ENCODE measurements around the gene DACH1.

DACH1 gene

DNA sequence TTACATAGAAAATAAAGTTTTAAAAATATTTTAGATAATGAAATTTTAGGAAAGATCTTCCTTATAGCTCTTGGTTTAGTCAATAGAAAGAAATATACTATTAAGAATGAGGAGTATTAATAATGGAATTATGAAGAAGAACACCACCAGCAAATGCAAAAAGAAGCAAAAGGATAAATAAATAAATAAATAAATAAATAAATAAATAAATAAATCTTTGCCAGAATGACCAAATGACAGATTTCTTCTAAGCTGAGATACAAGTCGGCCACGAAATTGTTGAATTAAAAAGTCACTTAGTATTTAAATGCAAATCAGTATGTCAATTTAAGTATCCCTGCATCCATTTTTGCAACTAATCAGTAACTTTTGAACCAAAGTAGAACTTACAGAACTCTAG, 95.9 kb downstream of the DACH1 start:
- no peaks in the 10 kb centered on the region for H3K27me3 ChIP-seq (ENCODE audit: low read depth, low read length)
- no peak overlapping the region for H3K27ac ChIP-seq (ENCODE audit: low read length)
- H3K36me3 ChIP-seq (ENCODE audit: control insufficient read depth in 1 of 2, insufficient read depth in 2 of 2, low read length in 2 of 2): no peaks in the 10 kb centered on the region
- H3K4me3 ChIP-seq (ENCODE audit: low read depth in 1 of 2, low read length in 2 of 2): no peak overlapping the region
- no peaks in the 10 kb centered on the region for H3K4me1 ChIP-seq (ENCODE audit: control insufficient read depth in 1 of 2, insufficient read depth in 2 of 2, low read length in 2 of 2)
- H3K9me3 ChIP-seq (ENCODE audit: control insufficient read depth in 1 of 2, low read length in 2 of 2): no peaks in the 10 kb centered on the region

DNA sequence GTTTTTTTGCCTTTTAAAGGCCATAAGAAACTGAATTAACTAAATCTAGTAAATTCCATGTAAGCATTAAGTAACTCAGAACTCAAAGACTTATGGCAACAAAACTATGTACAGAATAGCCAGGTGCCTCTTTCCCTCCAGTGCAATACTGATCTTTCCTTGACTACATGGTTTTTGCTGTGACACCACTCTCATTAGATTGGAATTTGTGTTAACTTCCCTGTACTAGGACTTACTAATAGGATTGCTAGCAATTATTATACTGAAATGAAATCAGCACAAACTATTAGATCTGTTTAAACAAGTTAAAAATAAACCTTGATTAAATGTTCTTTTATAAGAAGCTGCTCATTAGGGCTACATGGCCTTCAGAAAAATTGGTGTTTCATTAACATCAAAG, 96.3 kb downstream of the DACH1 start:
- Histone ChIP-seq H3K9me3 (ENCODE audit: control insufficient read depth in 1 of 2, low read length in 2 of 2) (no peaks in the 10 kb centered on the region), H3K4me3 (ENCODE audit: low read depth in 1 of 2, low read length in 2 of 2) (no peak overlapping the region), H3K27ac (ENCODE audit: low read length) (no peak overlapping the region), H3K4me1 (ENCODE audit: control insufficient read depth in 1 of 2, insufficient read depth in 2 of 2, low read length in 2 of 2) (no peaks in the 10 kb centered on the region), H3K27me3 (ENCODE audit: low read depth, low read length) (no peaks in the 10 kb centered on the region), H3K36me3 (ENCODE audit: control insufficient read depth in 1 of 2, insufficient read depth in 2 of 2, low read length in 2 of 2) (no peaks in the 10 kb centered on the region)

DNA sequence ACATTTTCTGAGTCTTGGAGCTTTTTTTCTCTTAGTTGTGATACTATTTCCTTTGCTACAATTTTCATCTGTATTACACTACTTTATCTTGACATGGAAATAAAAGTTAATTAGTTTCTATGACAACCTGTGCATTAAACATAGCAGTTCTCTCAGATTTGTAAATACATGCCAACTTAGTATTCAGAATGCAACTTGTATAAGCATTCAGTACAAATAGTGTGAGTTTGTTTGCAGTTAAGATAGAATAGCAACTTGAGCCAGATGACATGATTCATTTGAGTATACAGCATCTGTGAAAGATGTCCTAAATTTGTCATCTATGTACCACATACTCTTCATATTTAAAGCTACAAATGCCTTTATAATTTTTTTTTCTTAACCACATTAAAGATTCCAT, 98.1 kb downstream of the DACH1 start:
- Histone ChIP-seq H3K9me3 (ENCODE audit: control insufficient read depth in 1 of 2, low read length in 2 of 2) (no peaks in the 10 kb centered on the region), H3K27ac (ENCODE audit: low read length) (no peak overlapping the region), H3K36me3 (ENCODE audit: control insufficient read depth in 1 of 2, insufficient read depth in 2 of 2, low read length in 2 of 2) (no peaks in the 10 kb centered on the region), H3K27me3 (ENCODE audit: low read depth, low read length) (no peaks in the 10 kb centered on the region), H3K4me1 (ENCODE audit: control insufficient read depth in 1 of 2, insufficient read depth in 2 of 2, low read length in 2 of 2) (no peaks in the 10 kb centered on the region), H3K4me3 (ENCODE audit: low read depth in 1 of 2, low read length in 2 of 2) (no peak overlapping the region)

DNA sequence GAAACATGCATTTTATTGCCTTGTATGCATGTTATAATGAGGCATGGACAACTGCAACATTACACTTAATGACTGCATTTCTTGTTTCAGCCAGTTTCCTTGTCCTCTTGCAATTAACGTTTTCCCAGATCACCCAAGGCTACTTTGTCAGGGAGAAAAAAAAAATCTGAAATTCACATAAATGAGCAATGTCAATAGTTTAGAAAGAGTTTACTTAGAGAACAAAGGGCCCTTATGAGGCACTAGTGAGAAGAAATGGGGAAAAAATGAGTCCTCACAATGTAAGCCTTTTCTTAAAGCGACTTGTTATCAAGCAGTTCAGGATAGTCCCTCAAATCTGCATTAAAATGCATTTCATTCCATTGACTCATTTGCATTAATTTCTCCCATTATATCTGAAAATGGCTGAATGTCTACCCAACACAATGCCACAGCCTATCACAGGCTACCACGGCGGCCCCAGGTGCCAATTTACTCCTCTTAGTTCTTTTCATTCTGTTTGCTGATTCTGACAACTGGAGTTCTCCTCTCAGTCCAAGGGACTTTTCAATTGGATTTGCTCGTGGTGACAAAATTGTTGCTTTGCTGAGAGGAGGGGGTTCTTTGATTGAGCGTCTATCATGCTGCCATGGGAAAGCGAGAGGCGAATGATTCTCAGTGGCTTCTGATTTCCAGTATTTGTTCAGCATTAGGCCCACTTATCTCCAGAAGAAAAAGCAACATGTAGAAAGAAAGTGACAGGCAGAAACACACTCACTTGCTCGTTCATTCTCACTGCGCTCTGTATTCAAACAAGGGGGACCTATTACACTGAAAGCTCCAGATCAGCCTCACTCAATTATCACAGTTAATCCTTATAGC, 107.1 kb downstream of the DACH1 start:
- H3K4me3 ChIP-seq (ENCODE audit: low read depth in 1 of 2, low read length in 2 of 2): no peak overlapping the region
- H3K9me3 ChIP-seq (ENCODE audit: control insufficient read depth in 1 of 2, low read length in 2 of 2): no peaks in the 10 kb centered on the region
- H3K4me1 ChIP-seq (ENCODE audit: control insufficient read depth in 1 of 2, insufficient read depth in 2 of 2, low read length in 2 of 2): no peaks in the 10 kb centered on the region
- H3K27me3 ChIP-seq (ENCODE audit: low read depth, low read length): no peaks in the 10 kb centered on the region
- H3K36me3 ChIP-seq (ENCODE audit: control insufficient read depth in 1 of 2, insufficient read depth in 2 of 2, low read length in 2 of 2): no peaks in the 10 kb centered on the region
- no peak overlapping the region for H3K27ac ChIP-seq (ENCODE audit: low read length)

DNA sequence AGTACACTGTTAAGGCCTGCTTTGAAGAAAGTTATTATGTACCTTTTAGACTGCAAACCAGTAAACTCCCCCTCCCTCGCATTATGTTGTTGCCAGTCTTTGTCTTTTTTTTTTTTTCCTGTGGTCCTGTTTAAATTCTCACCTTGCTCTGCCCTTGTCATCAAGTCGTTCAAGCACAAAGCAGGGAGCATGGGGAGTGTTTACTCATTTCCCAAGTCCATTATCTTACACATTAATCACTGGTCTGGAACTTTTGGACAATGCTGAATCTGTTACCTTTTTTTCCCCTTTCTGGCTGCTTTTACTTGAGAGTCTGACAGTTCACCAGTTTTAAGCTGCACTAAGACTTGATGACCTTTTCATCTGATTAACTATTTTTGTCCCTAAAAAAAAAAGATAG, 108.2 kb downstream of the DACH1 start:
- Histone ChIP-seq H3K36me3 (ENCODE audit: control insufficient read depth in 1 of 2, insufficient read depth in 2 of 2, low read length in 2 of 2) (no peaks in the 10 kb centered on the region), H3K9me3 (ENCODE audit: control insufficient read depth in 1 of 2, low read length in 2 of 2) (no peaks in the 10 kb centered on the region), H3K4me3 (ENCODE audit: low read depth in 1 of 2, low read length in 2 of 2) (no peak overlapping the region), H3K27me3 (ENCODE audit: low read depth, low read length) (no peaks in the 10 kb centered on the region), H3K4me1 (ENCODE audit: control insufficient read depth in 1 of 2, insufficient read depth in 2 of 2, low read length in 2 of 2) (no peaks in the 10 kb centered on the region), H3K27ac (ENCODE audit: low read length) (no peak overlapping the region)

DNA sequence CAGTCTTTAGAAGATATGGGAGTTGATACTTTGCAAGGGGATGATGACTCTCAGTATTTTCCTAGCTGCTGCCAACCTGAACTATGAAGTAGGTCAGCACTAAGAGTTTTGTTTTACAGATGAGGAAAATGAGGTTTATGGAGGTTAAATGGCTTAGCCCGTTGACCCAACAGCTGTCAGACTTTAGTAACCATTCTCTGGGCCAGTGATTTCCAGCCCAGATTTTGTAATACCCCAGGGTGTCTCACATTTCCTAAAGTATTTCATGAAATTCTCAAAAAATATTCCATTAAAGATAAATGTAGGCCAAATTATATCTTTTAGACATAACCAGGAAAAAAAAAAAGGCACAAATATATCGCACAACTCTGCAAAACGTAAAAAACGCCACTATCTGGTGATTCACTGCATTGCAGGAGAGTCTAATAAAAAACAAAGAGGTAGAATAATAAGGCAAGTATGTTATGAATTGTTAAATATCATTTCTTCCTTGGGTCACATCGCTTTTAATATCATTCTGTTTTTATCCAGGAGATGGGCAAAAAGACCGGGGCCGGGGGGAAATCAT, 112.5 kb downstream of the DACH1 start:
- H3K36me3 ChIP-seq (ENCODE audit: control insufficient read depth in 1 of 2, insufficient read depth in 2 of 2, low read length in 2 of 2): no peaks in the 10 kb centered on the region
- H3K4me1 ChIP-seq (ENCODE audit: control insufficient read depth in 1 of 2, insufficient read depth in 2 of 2, low read length in 2 of 2): no peaks in the 10 kb centered on the region
- no peaks in the 10 kb centered on the region for H3K27me3 ChIP-seq (ENCODE audit: low read depth, low read length)
- H3K9me3 ChIP-seq (ENCODE audit: control insufficient read depth in 1 of 2, low read length in 2 of 2): no peaks in the 10 kb centered on the region
- no peak overlapping the region for H3K4me3 ChIP-seq (ENCODE audit: low read depth in 1 of 2, low read length in 2 of 2)
- no peak overlapping the region for H3K27ac ChIP-seq (ENCODE audit: low read length)

DNA sequence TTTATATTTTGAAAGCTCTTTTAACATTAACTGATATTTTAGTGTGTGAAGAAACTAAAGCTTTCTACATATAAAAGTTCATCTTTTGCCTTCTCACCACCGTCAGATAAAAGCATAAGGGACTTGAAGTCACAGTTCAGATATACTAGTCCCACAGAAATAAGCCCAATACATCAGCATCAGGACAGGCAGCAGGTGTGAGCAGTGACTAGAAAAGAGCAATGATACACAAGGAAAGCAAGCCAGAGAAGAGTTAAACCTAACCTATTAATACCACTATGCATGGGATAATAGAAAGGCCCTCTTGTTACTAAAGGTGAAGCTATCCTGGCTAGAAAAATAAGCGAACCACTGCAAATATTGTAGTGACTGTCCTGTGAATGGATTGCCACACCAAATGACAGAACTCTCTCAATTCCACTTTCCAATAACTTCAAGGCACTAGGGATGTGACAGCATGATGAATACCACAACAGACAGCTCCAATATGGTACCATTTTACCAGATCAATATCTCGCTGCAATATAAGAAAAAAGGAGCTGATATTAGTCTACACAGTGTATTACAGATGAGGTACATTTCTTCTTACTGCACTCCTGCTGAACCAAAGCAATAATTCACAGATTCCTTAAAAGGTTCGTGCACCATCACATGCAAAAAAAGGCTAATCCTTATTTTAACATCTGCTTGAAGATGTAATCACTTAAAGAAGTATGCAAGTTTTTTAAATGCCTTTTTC, 114.1 kb downstream of the DACH1 start:
- Histone ChIP-seq H3K27ac (ENCODE audit: low read length) (no peak overlapping the region), H3K4me1 (ENCODE audit: control insufficient read depth in 1 of 2, insufficient read depth in 2 of 2, low read length in 2 of 2) (no peaks in the 10 kb centered on the region), H3K4me3 (ENCODE audit: low read depth in 1 of 2, low read length in 2 of 2) (no peak overlapping the region), H3K36me3 (ENCODE audit: control insufficient read depth in 1 of 2, insufficient read depth in 2 of 2, low read length in 2 of 2) (no peaks in the 10 kb centered on the region), H3K27me3 (ENCODE audit: low read depth, low read length) (no peaks in the 10 kb centered on the region), H3K9me3 (ENCODE audit: control insufficient read depth in 1 of 2, low read length in 2 of 2) (no peaks in the 10 kb centered on the region)

DNA sequence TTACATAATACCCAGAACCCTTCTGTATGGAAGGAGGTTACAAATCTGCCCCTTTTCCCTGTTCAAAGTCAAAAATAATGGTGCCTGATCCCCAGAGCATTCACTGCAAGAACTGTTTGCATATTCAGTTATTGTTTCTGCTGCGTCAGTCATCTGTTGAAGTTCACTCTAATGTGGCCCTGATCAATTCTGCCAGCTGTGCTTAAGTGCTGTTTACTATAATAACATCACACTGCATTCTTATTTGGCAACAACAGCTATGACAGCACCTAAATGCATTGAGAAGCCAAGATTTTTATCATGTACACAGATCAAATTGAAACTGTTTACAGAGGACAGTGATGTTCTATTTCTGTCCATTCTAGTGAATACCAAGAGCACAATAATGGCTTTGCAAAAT, 115.9 kb downstream of the DACH1 start:
- no peak overlapping the region for H3K27ac ChIP-seq (ENCODE audit: low read length)
- no peaks in the 10 kb centered on the region for H3K4me1 ChIP-seq (ENCODE audit: control insufficient read depth in 1 of 2, insufficient read depth in 2 of 2, low read length in 2 of 2)
- H3K9me3 ChIP-seq (ENCODE audit: control insufficient read depth in 1 of 2, low read length in 2 of 2): no peaks in the 10 kb centered on the region
- H3K4me3 ChIP-seq (ENCODE audit: low read depth in 1 of 2, low read length in 2 of 2): no peak overlapping the region
- H3K27me3 ChIP-seq (ENCODE audit: low read depth, low read length): no peaks in the 10 kb centered on the region
- H3K36me3 ChIP-seq (ENCODE audit: control insufficient read depth in 1 of 2, insufficient read depth in 2 of 2, low read length in 2 of 2): no peaks in the 10 kb centered on the region

DNA sequence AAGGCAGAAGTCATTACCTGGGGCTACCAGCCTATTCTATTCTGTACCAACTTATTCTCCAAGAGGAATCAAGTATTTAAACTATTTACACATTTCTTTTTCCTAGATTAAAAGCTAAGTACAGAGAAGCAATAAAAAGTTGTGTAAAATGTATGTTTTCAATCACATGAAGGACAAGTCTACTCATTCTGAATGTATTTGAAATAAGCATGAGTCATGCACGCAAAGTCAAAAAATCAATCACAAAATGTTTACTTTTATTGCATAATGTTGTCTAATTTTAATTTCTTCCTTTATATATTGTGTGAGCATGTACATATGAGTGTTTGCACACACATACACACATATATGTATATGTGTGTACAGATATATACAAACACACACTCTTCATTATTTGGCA, 136.7 kb downstream of the DACH1 start:
- Histone ChIP-seq H3K9me3 (ENCODE audit: control insufficient read depth in 1 of 2, low read length in 2 of 2) (no peaks in the 10 kb centered on the region), H3K27me3 (ENCODE audit: low read depth, low read length) (no peaks in the 10 kb centered on the region), H3K36me3 (ENCODE audit: control insufficient read depth in 1 of 2, insufficient read depth in 2 of 2, low read length in 2 of 2) (no peaks in the 10 kb centered on the region), H3K4me1 (ENCODE audit: control insufficient read depth in 1 of 2, insufficient read depth in 2 of 2, low read length in 2 of 2) (no peaks in the 10 kb centered on the region), H3K27ac (ENCODE audit: low read length) (no peak overlapping the region), H3K4me3 (ENCODE audit: low read depth in 1 of 2, low read length in 2 of 2) (no peak overlapping the region)

DNA sequence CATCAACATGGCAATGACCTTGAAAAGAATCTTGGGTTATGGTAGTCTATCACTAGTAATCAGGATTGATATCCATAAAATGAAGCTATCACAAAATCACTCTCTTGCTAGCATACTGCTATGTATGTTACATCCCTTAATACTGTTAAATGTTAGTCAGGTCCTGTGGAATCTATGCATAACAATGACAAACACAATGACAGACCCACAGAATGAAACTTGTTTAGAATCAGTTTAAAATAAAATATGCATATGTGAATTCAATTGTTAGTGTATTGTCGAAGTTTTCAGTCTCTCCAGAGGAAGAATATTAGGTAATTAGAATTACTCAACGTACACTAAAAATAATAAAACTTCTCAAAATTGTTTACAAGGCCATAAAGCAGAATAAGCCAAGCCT, 137.6 kb downstream of the DACH1 start:
- Histone ChIP-seq H3K27ac (ENCODE audit: low read length) (no peak overlapping the region), H3K27me3 (ENCODE audit: low read depth, low read length) (no peaks in the 10 kb centered on the region), H3K4me1 (ENCODE audit: control insufficient read depth in 1 of 2, insufficient read depth in 2 of 2, low read length in 2 of 2) (no peaks in the 10 kb centered on the region), H3K36me3 (ENCODE audit: control insufficient read depth in 1 of 2, insufficient read depth in 2 of 2, low read length in 2 of 2) (no peaks in the 10 kb centered on the region), H3K4me3 (ENCODE audit: low read depth in 1 of 2, low read length in 2 of 2) (no peak overlapping the region), H3K9me3 (ENCODE audit: control insufficient read depth in 1 of 2, low read length in 2 of 2) (no peaks in the 10 kb centered on the region)

DNA sequence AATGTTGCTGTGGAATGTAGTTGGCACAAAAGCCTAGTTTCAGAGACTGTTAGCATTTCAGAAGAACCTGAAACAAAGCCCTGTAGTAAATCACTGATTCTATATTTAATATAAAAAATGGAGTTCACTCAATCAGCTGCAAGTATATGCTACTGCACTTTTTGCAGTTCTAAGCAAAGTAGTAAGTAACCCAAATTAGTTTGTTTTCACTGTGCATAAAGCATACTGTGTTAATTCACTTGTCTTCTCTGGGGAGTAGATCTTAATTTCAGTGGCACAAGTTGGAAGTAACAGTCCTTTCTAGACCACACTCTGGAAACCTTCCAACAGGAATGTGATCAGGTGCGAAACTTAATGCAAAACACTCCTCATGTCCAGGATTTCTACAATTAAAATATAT, 139.3 kb downstream of the DACH1 start:
- no peaks in the 10 kb centered on the region for H3K27me3 ChIP-seq (ENCODE audit: low read depth, low read length)
- no peak overlapping the region for H3K4me3 ChIP-seq (ENCODE audit: low read depth in 1 of 2, low read length in 2 of 2)
- H3K27ac ChIP-seq (ENCODE audit: low read length): no peak overlapping the region
- no peaks in the 10 kb centered on the region for H3K36me3 ChIP-seq (ENCODE audit: control insufficient read depth in 1 of 2, insufficient read depth in 2 of 2, low read length in 2 of 2)
- H3K4me1 ChIP-seq (ENCODE audit: control insufficient read depth in 1 of 2, insufficient read depth in 2 of 2, low read length in 2 of 2): no peaks in the 10 kb centered on the region
- no peaks in the 10 kb centered on the region for H3K9me3 ChIP-seq (ENCODE audit: control insufficient read depth in 1 of 2, low read length in 2 of 2)

Data from muscle layer of duodenum (tissue), 2 donors.